Fibroblast of villous mesenchyme (primary cell): ENCODE measurements around the gene SMYD3. TPM values are rescaled to one million over a fixed set of nuclear protein-coding genes. Genes with fewer than 3 reads are reported as not detected.

Source experiments
- DNase-seq: peaks from one replicate; pipeline ENCODE4 v3.0.0-alpha.2; 2010; ENCODE audit warnings: low read depth
- H3K4me3 ChIP-seq: 2 replicates; pipeline ENCODE4 v1.5.1; 2011; ENCODE audit warnings: low read depth, mild to moderate bottlenecking, low read length
- total RNA-seq: library from RNA; depleted of rRNA; stranded (reverse); fragments of >200 nt; gene quantifications from 2 replicates; pipeline ENCODE4 v1.2.3, GENCODE V29; 2012
- TF ChIP-seq, protein P1 (sequence below): IDR thresholded peaks from 2 replicates; pipeline ENCODE4 v1.5.1; 2012; ENCODE audit warnings: low read depth, mild to moderate bottlenecking, low read length; ENCODE audit not compliant: insufficient read depth

SMYD3 gene
- total RNA-seq, 1 donor = 35.4 TPM

- H3K4me3 ChIP-seq = no peak overlapping the region
- TF ChIP-seq, protein P1, sequence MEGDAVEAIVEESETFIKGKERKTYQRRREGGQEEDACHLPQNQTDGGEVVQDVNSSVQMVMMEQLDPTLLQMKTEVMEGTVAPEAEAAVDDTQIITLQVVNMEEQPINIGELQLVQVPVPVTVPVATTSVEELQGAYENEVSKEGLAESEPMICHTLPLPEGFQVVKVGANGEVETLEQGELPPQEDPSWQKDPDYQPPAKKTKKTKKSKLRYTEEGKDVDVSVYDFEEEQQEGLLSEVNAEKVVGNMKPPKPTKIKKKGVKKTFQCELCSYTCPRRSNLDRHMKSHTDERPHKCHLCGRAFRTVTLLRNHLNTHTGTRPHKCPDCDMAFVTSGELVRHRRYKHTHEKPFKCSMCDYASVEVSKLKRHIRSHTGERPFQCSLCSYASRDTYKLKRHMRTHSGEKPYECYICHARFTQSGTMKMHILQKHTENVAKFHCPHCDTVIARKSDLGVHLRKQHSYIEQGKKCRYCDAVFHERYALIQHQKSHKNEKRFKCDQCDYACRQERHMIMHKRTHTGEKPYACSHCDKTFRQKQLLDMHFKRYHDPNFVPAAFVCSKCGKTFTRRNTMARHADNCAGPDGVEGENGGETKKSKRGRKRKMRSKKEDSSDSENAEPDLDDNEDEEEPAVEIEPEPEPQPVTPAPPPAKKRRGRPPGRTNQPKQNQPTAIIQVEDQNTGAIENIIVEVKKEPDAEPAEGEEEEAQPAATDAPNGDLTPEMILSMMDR = no peak
- no peak for DNase-seq
Measured at GRCh38 chr1:246308533-246309075, 198.5 kb downstream of the SMYD3 start.

GRCh38 chr1:246306415-246307037 lies 200.6 kb downstream of the SMYD3 start:
- DNase-seq = peak; percentile 61
- H3K4me3 ChIP-seq = no peak overlapping the region
- TF ChIP-seq, protein P1 = no peak

DNA sequence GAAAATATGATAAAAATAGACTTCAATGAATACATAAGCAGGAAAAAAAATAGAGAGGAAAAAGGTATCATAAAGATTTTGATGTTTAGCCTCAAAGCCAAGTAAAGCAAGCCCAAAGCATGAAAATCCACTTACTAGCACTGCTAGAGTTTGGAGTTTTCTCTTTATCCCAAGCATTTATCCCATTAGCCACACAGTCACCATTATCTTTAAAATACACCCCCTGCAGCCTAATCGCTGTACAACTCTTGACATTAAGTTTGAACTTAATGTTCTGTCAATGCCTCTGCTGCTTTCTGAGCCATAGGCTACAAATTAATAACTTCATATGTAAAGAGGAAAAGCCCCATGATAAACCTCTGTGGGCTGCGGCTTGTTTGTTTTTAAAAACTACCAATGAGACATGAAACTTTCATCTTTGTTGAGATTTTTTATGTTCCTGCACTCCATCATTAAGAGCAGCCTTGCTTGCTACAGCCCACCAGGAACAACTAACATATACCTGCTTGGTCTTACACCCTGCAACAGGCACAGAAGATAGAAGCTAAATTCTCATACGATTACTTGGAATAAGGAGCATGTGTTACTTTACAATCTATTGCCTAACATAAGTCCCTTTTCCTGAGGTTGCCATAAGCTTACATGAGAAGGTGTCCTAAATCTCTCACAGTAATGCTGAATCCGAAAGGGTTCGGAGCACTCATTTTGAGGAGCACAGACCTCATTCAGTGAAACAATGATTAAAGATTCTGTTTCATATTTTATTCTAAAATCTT lies 202.4 kb downstream of the SMYD3 start:
- TF ChIP-seq, protein P1 = no peak
- DNase-seq = no peak

GRCh38 chr1:246302711-246303317 lies 204.3 kb downstream of the SMYD3 start:
- no peak for DNase-seq
- TF ChIP-seq, protein P1 = no peak
- no peak overlapping the region for H3K4me3 ChIP-seq

More for the DNA sequence above, 202.4 kb downstream of the SMYD3 start:
- no peak overlapping the region for H3K4me3 ChIP-seq

- no peak overlapping the region for H3K4me3 ChIP-seq
- TF ChIP-seq, protein P1 = no peak
- no peak for DNase-seq
Measured at GRCh38 chr1:246302251-246302625, 204.8 kb downstream of the SMYD3 start.

GRCh38 chr1:246301553-246302250 lies 205.4 kb downstream of the SMYD3 start:
- peak; percentile 56 for DNase-seq
- no peak overlapping the region for H3K4me3 ChIP-seq
- TF ChIP-seq, protein P1 = no peak
